ENCODE measurements around the gene KCNMA1.

DNA sequence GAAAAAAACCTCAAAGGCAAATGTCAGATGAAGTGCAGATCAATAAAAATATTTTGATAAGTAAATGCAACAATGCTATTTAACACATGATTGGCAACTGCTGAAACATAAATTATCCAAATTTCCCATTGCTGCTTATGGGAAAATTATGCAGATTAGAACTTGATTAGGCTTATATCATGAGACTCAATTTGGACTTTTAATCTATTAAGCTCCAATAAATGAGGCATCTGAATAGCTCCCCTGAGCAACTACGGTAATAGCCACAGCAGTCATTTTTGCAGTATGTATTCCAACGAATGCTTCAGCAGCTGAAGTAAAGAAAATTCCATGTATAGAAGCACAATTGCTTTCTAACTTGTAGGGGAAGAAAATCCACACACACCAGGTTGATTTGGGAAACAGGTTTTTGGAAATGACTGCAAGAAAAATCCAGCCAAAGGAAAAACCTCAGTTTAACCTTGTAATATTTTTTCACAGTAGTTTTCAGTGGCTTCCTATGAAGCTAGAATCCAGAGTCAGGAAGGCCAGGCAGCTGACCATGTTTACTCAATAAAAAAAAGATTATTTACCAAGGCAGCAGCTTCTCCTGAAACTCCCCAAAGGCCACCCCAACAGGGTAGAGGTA is 716.1 kb downstream of the KCNMA1 start:
- TF ChIP-seq, protein P1, sequence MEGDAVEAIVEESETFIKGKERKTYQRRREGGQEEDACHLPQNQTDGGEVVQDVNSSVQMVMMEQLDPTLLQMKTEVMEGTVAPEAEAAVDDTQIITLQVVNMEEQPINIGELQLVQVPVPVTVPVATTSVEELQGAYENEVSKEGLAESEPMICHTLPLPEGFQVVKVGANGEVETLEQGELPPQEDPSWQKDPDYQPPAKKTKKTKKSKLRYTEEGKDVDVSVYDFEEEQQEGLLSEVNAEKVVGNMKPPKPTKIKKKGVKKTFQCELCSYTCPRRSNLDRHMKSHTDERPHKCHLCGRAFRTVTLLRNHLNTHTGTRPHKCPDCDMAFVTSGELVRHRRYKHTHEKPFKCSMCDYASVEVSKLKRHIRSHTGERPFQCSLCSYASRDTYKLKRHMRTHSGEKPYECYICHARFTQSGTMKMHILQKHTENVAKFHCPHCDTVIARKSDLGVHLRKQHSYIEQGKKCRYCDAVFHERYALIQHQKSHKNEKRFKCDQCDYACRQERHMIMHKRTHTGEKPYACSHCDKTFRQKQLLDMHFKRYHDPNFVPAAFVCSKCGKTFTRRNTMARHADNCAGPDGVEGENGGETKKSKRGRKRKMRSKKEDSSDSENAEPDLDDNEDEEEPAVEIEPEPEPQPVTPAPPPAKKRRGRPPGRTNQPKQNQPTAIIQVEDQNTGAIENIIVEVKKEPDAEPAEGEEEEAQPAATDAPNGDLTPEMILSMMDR (IDR thresholded peaks at IDR 0.05): no peak
- no peak for TF ChIP-seq POLR2AphosphoS5 (IDR thresholded peaks at IDR 0.05)
